Measurements from ENCODE around the gene FADS6.

- TF ChIP-seq CTCF (IDR thresholded peaks at IDR 0.05), result no peak
- no peak for TF ChIP-seq POLR2A (IDR thresholded peaks at IDR 0.05)
These were observed 26.8 kb upstream of the FADS6 start for GRCh38 chr17:74920306-74920620.
